ENCODE measurements around the gene WDR17. TPM values are rescaled to one million over a fixed set of nuclear protein-coding genes. Genes with fewer than 3 reads are reported as not detected.
"Not testable (repeated sequence)": the region's sequence is repeated elsewhere in the genome, so short reads cannot be mapped to it uniquely, and the experiment has no call there.

WDR17 gene
- total and polyA plus RNA-seq, 2 donors, result 1.9 to 7.1 TPM

GRCh38 chr4:176212351-176212750 is 146.7 kb downstream of the WDR17 start:
- not testable (repeated sequence) for H3K27ac ChIP-seq (ENCODE audit: low read depth); H3K4me3 ChIP-seq (ENCODE audit: low read depth, low read length); DNase-seq (ENCODE audit: extremely low spot score); H3K36me3 ChIP-seq (ENCODE audit: insufficient read depth); H3K4me1 ChIP-seq (ENCODE audit: insufficient read depth)
- WGBS, result 75% methylated on average over 3 of the region's 3 CpGs

GRCh38 chr4:176217510-176217909 is 151.9 kb downstream of the WDR17 start:
- Histone ChIP-seq H3K36me3 (ENCODE audit: insufficient read depth) (no peaks in the 10 kb centered on the region), H3K27ac (ENCODE audit: low read depth) (no peak overlapping the region), H3K4me1 (ENCODE audit: insufficient read depth) (no peaks in the 10 kb centered on the region), H3K4me3 (ENCODE audit: low read depth, low read length) (no peak overlapping the region)
- 71% methylated on average over 2 of the region's 2 CpGs for WGBS
- no peak for DNase-seq (ENCODE audit: extremely low spot score)

- Histone ChIP-seq H3K4me1 (ENCODE audit: insufficient read depth) (no peaks in the 10 kb centered on the region), H3K27ac (ENCODE audit: low read depth) (no peak overlapping the region), H3K4me3 (ENCODE audit: low read depth, low read length) (no peak overlapping the region), H3K36me3 (ENCODE audit: insufficient read depth) (no peaks in the 10 kb centered on the region)
- no peak for DNase-seq (ENCODE audit: extremely low spot score)
- 86% methylated on average over 5 of the region's 5 CpGs for WGBS
Observed at GRCh38 chr4:176222149-176222548, 156.5 kb downstream of the WDR17 start.

GRCh38 chr4:176223561-176223960 is 157.9 kb downstream of the WDR17 start:
- Histone ChIP-seq H3K27ac (ENCODE audit: low read depth) (no peak overlapping the region), H3K4me3 (ENCODE audit: low read depth, low read length) (no peak overlapping the region), H3K36me3 (ENCODE audit: insufficient read depth) (no peaks in the 10 kb centered on the region), H3K4me1 (ENCODE audit: insufficient read depth) (no peaks in the 10 kb centered on the region)
- no peak for DNase-seq (ENCODE audit: extremely low spot score)
- WGBS, result 58% methylated on average over 2 of the region's 2 CpGs

- WGBS, result 77% methylated on average over 5 of the region's 5 CpGs
- Histone ChIP-seq H3K27ac (ENCODE audit: low read depth) (no peak overlapping the region), H3K4me1 (ENCODE audit: insufficient read depth) (no peaks in the 10 kb centered on the region), H3K4me3 (ENCODE audit: low read depth, low read length) (no peak overlapping the region), H3K36me3 (ENCODE audit: insufficient read depth) (no peaks in the 10 kb centered on the region)
- no peak for DNase-seq (ENCODE audit: extremely low spot score)
Observed at GRCh38 chr4:176226736-176227135, 161.1 kb downstream of the WDR17 start.

- Histone ChIP-seq H3K27ac (ENCODE audit: low read depth) (no peak overlapping the region), H3K4me3 (ENCODE audit: low read depth, low read length) (no peak overlapping the region), H3K36me3 (ENCODE audit: insufficient read depth) (no peaks in the 10 kb centered on the region), H3K4me1 (ENCODE audit: insufficient read depth) (no peaks in the 10 kb centered on the region)
- DNase-seq (ENCODE audit: extremely low spot score), result no peak
- 43% methylated on average over 4 of the region's 4 CpGs for WGBS
Observed at GRCh38 chr4:176229645-176230044, 164.0 kb downstream of the WDR17 start.

Small RNAs within 50 kb of the gene (small RNA-seq; reads per million reads assigned to genes)
- gene RF00432, result not detected

Other genes with a start within 250 kb of the WDR17 start
- gene SPATA4, start 129.7 kb downstream of the WDR17 start, total RNA-seq, result 0.11 TPM
- 0.29 TPM for gene SPATA4, start 129.7 kb downstream of the WDR17 start, polyA plus RNA-seq
- 40.0 TPM for gene ASB5, start 203.4 kb downstream of the WDR17 start, total RNA-seq
- gene ASB5, start 203.4 kb downstream of the WDR17 start, polyA plus RNA-seq, result 40.8 TPM